HepG2 (cell line): ENCODE results near the gene PSMA2. TPM values are rescaled to one million over a fixed set of nuclear protein-coding genes. Genes with fewer than 3 reads are reported as not detected.

Source experiments
- CREM ChIP-seq, 2 experiments: sonication (generic) in 1 of 2; formaldehyde crosslinking in 1 of 2; IDR thresholded peaks; 2 replicates each; pipeline versions ENCODE4 v1.4.0 to v1.6.1; 2016 to 2020; ENCODE audit warnings: antibody characterized with exemption in 1 of 2, mild to moderate bottlenecking in 1 of 2, missing genetic modification reagents in 1 of 2
- HNF4G ChIP-seq, 2 experiments: sonication (generic) in 1 of 2; formaldehyde crosslinking in 1 of 2; IDR thresholded peaks; 2 replicates each; pipeline versions ENCODE4 v1.4.0 to v1.6.1; 2011 to 2020; ENCODE audit warnings: borderline replicate concordance in 2 of 2, low read depth in 2 of 2, mild to moderate bottlenecking in 2 of 2, low read length in 1 of 2, missing genetic modification reagents in 1 of 2, moderate library complexity in 1 of 2
- JDP2 ChIP-seq: sonication (generic); formaldehyde crosslinking; IDR thresholded peaks from 2 replicates; pipeline ENCODE4 v1.8.1; 2022; ENCODE audit warnings: missing genetic modification reagents, borderline replicate concordance
- KDM2A ChIP-seq: sonication (generic); formaldehyde crosslinking; IDR thresholded peaks from 2 replicates; pipeline ENCODE4 v1.4.0; 2020; ENCODE audit warnings: low read depth, missing genetic modification reagents, borderline replicate concordance
- KDM4B ChIP-seq: sonication (generic); formaldehyde crosslinking; IDR thresholded peaks from 2 replicates; pipeline ENCODE4 v1.4.0; 2020; ENCODE audit warnings: missing genetic modification reagents
- MAFF ChIP-seq: IDR thresholded peaks from 2 replicates; pipeline ENCODE4 v1.6.1; 2011; ENCODE audit warnings: low read depth, low read length, improper control_type of control experiment
- PPARG ChIP-seq: conservative IDR thresholded peaks from 2 replicates; pipeline ENCODE4 v1.6.1; 2016; ENCODE audit warnings: missing biosample characterization, missing genetic modification reagents
- RBM22 ChIP-seq: fragments of 200-400 bp; formaldehyde crosslinking; optimal IDR thresholded peaks from 2 replicates; pipeline ENCODE3; 2017; ENCODE audit warnings: mild to moderate bottlenecking, low read length, moderate library complexity
- SP5 ChIP-seq: IDR thresholded peaks from 2 replicates; pipeline ENCODE4 v1.6.1; 2016; ENCODE audit warnings: low read depth, borderline replicate concordance
- XRCC5 ChIP-seq: fragments of 200-400 bp; formaldehyde crosslinking; optimal IDR thresholded peaks from 2 replicates; pipeline ENCODE3; 2017; ENCODE audit warnings: mild to moderate bottlenecking, low read length
- ZBTB49 ChIP-seq: sonication (generic); formaldehyde crosslinking; IDR thresholded peaks from 2 replicates; pipeline ENCODE4 v1.4.0; 2020; ENCODE audit warnings: missing genetic modification reagents, borderline replicate concordance
- ZBTB7A ChIP-seq: sonication (generic); formaldehyde crosslinking; IDR thresholded peaks from 2 replicates; pipeline ENCODE4 v1.8.0; 2022; ENCODE audit warnings: mild to moderate bottlenecking, missing genetic modification reagents
- ZNF12 ChIP-seq: sonication (generic); formaldehyde crosslinking; IDR thresholded peaks from 2 replicates; pipeline ENCODE4 v1.5.0; 2020; ENCODE audit warnings: missing genetic modification reagents
- ZNF496 ChIP-seq: sonication (generic); formaldehyde crosslinking; IDR thresholded peaks from 2 replicates; pipeline ENCODE4 v1.8.1; 2023; ENCODE audit warnings: mild to moderate bottlenecking, moderate library complexity, missing genetic modification reagents; ENCODE audit not compliant: insufficient replicate concordance
- ZNF557 ChIP-seq: sonication (generic); formaldehyde crosslinking; IDR thresholded peaks from 2 replicates; pipeline ENCODE4 v1.4.0; 2020; ENCODE audit warnings: missing genetic modification reagents
- ZNF563 ChIP-seq: sonication (generic); formaldehyde crosslinking; IDR thresholded peaks from 2 replicates; pipeline ENCODE4 v1.8.0; 2022; ENCODE audit warnings: mild to moderate bottlenecking, moderate library complexity, missing genetic modification reagents
- ZNF850 ChIP-seq: sonication (generic); formaldehyde crosslinking; conservative IDR thresholded peaks from 2 replicates; pipeline ENCODE4 v1.9.0; 2021; ENCODE audit warnings: mild to moderate bottlenecking, missing genetic modification reagents
- ZSCAN20 ChIP-seq: sonication (generic); formaldehyde crosslinking; IDR thresholded peaks from 2 replicates; pipeline ENCODE4 v1.4.0; 2020; ENCODE audit warnings: missing genetic modification reagents, mild to moderate bottlenecking, borderline replicate concordance
- polyA plus RNA-seq, 8 experiments: library from polyadenylated mRNA; depleted of rRNA in 3 of 8; stranded (reverse) in 7 of 8; unstranded in 1 of 8; fragments of >200 nt; fragmentation: Illumina TruSeq in 4 of 8; extraction: Trizol in 4 of 8; gene quantifications; 2 replicates each; pipeline versions ENCODE4 v1.2.1 to v1.2.3, GENCODE V29; 2011 to 2016; ENCODE audit warnings: low read depth in 4 of 8, missing spikeins in 1 of 8, mixed read lengths in 1 of 8; ENCODE audit not compliant: insufficient read depth in 1 of 8
- total RNA-seq, 5 experiments: library from RNA; depleted of rRNA; stranded (reverse); fragments of >200 nt; fragmentation: Illumina TruSeq; extraction: Trizol; gene quantifications; 2 replicates each; pipeline ENCODE4 v1.2.3, GENCODE V29; 2016; ENCODE audit warnings: low read depth in 1 of 5
- TF ChIP-seq, protein P1 (sequence below): sonication (generic); formaldehyde crosslinking; IDR thresholded peaks from 2 replicates; pipeline ENCODE4 v1.5.0; 2020; ENCODE audit warnings: missing genetic modification reagents
- TF ChIP-seq, protein P2 (sequence below): sonication (generic); formaldehyde crosslinking; conservative IDR thresholded peaks from 2 replicates; pipeline ENCODE4 v1.4.0; 2020; ENCODE audit warnings: missing genetic modification reagents
- TF ChIP-seq, protein P3 (sequence below): sonication (generic); formaldehyde crosslinking; IDR thresholded peaks from 2 replicates; pipeline ENCODE4 v1.5.1; 2020; ENCODE audit warnings: missing genetic modification reagents, mild to moderate bottlenecking, borderline replicate concordance

Gene PSMA2
- total and polyA plus RNA-seq, 2 of the 13 experiments (the other 11 are each of a cell fraction or from before 2014, with no cell fraction given): 125 to 266 TPM

- TF ChIP-seq, protein P1, sequence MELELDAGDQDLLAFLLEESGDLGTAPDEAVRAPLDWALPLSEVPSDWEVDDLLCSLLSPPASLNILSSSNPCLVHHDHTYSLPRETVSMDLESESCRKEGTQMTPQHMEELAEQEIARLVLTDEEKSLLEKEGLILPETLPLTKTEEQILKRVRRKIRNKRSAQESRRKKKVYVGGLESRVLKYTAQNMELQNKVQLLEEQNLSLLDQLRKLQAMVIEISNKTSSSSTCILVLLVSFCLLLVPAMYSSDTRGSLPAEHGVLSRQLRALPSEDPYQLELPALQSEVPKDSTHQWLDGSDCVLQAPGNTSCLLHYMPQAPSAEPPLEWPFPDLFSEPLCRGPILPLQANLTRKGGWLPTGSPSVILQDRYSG (CRISPR knock-in tag): no peak
- TF ChIP-seq MAFF (no peak), RBM22 (no peak), XRCC5 (peak; percentile 78), ZNF496 (CRISPR knock-in tag) (no peak), SP5 (CRISPR knock-in tag) (no peak; the same call in 1 of the 2 replicates), ZSCAN20 (CRISPR knock-in tag) (no peak), KDM4B (CRISPR knock-in tag) (no peak), JDP2 (CRISPR knock-in tag) (no peak), ZBTB7A (peak; percentile 68; the same call in 1 of the 2 replicates), PPARG (CRISPR knock-in tag) (peak; percentile 40; the same call in 1 of the 2 replicates), KDM2A (CRISPR knock-in tag) (peak; percentile 98), ZNF563 (CRISPR knock-in tag) (peak; percentile 96), HNF4G (IDR thresholded peaks at IDR 0.05; ENCODE audit: borderline replicate concordance, low read depth, low read length) (no peak), HNF4G (CRISPR knock-in tag; IDR thresholded peaks at IDR 0.05; ENCODE audit: borderline replicate concordance, low read depth) (peak; percentile 76; the same call in 1 of the 2 replicates), CREM (IDR thresholded peaks at IDR 0.05) (peak; percentile 40; the same call in 1 of the 2 replicates), CREM (CRISPR knock-in tag; IDR thresholded peaks at IDR 0.05) (no peak), ZNF557 (CRISPR knock-in tag) (0 out of 2 replicates have a peak, but pooled peaks have one; percentile 86), ZNF12 (CRISPR knock-in tag) (no peak), ZNF850 (CRISPR knock-in tag) (0 out of 2 replicates have a peak, but pooled peaks have one; percentile 52), ZBTB49 (no peak)
- TF ChIP-seq, protein P2, sequence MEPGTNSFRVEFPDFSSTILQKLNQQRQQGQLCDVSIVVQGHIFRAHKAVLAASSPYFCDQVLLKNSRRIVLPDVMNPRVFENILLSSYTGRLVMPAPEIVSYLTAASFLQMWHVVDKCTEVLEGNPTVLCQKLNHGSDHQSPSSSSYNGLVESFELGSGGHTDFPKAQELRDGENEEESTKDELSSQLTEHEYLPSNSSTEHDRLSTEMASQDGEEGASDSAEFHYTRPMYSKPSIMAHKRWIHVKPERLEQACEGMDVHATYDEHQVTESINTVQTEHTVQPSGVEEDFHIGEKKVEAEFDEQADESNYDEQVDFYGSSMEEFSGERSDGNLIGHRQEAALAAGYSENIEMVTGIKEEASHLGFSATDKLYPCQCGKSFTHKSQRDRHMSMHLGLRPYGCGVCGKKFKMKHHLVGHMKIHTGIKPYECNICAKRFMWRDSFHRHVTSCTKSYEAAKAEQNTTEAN: no peak; the same call in none of the 2 replicates
- TF ChIP-seq, protein P3, sequence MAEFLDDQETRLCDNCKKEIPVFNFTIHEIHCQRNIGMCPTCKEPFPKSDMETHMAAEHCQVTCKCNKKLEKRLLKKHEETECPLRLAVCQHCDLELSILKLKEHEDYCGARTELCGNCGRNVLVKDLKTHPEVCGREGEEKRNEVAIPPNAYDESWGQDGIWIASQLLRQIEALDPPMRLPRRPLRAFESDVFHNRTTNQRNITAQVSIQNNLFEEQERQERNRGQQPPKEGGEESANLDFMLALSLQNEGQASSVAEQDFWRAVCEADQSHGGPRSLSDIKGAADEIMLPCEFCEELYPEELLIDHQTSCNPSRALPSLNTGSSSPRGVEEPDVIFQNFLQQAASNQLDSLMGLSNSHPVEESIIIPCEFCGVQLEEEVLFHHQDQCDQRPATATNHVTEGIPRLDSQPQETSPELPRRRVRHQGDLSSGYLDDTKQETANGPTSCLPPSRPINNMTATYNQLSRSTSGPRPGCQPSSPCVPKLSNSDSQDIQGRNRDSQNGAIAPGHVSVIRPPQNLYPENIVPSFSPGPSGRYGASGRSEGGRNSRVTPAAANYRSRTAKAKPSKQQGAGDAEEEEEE: no peak
Measured at GRCh38 chr7:42911454-42912447, 20.2 kb downstream of the PSMA2 start, which contains the start of gene C7orf25 (continued).
